Testis (tissue), 3 donors: Measurements from ENCODE around the gene BGN. TPM values are rescaled to one million over a fixed set of nuclear protein-coding genes. Genes with fewer than 3 reads are reported as not detected.

ENCODE experiments used
- DNase-seq: peaks from one replicate; pipeline ENCODE4 v3.0.0-alpha.2; 2019
- H3K27ac ChIP-seq, 2 donors: fragments of 200-600 bp; sonication (generic); one replicate each; pipeline ENCODE4 v1.5.1; 2019
- H3K27me3 ChIP-seq: fragments of 200-600 bp; sonication (generic); one replicate; pipeline ENCODE4 v1.5.1; 2019
- H3K36me3 ChIP-seq: fragments of 200-600 bp; sonication (generic); one replicate; pipeline ENCODE4 v1.5.1; 2017; ENCODE audit warnings: low read depth; ENCODE audit errors: missing control alignments
- H3K4me1 ChIP-seq: fragments of 200-600 bp; sonication (generic); one replicate; pipeline ENCODE4 v1.5.1; 2019
- H3K4me3 ChIP-seq, 2 donors: fragments of 200-600 bp; sonication (generic); one replicate each; pipeline ENCODE4 v1.5.1; 2017 to 2019
- H3K9me3 ChIP-seq: fragments of 200-600 bp; sonication (generic); one replicate; pipeline ENCODE4 v1.5.1; 2017
- CTCF ChIP-seq, 3 experiments: fragments of 450-650 bp in 2 of 3; fragments of 200-600 bp in 1 of 3; sonication (generic) in 1 of 3; IDR thresholded peaks; one replicate each; pipeline ENCODE4 v1.5.1; 2016 to 2019; ENCODE audit warnings: antibody characterized with exemption in 3 of 3, mild to moderate bottlenecking in 2 of 3, moderate library complexity in 1 of 3
- POLR2A ChIP-seq: fragments of 450-650 bp; IDR thresholded peaks from one replicate; pipeline ENCODE4 v1.6.1; 2017; ENCODE audit warnings: antibody characterized with exemption, mild to moderate bottlenecking, moderate library complexity
- WGBS, 2 donors: methylation state at CpG; one replicate each; pipeline ENCODE4 v1.1.5; 2018; 5-methylcytosine and 5-hydroxymethylcytosine counted together
- intact Hi-C: fragments of 100-400 bp; cut with DNase I; formaldehyde crosslinking; loops from one replicate; pipeline ENCODE4 v1.15.1; 2023; ENCODE audit warnings: low total_unique reads
- polyA plus RNA-seq: library from polyadenylated mRNA; stranded (reverse); fragments of 350-450 nt; fragmentation: Illumina TruSeq; extraction: RNeasy Lipid Tissue Mini Kit (QIAGEN cat#74804); gene quantifications from one replicate; pipeline ENCODE4 v1.2.3, GENCODE V29; 2014; ENCODE audit warnings: low read depth, low replicate concordance; ENCODE audit not compliant: insufficient read depth
- total RNA-seq, 2 donors: library from RNA; depleted of rRNA; stranded (reverse); fragments of >200 nt; gene quantifications; one replicate each; pipeline ENCODE4 v1.2.3, GENCODE V29; 2016

Gene BGN
- total and polyA plus RNA-seq, 3 donors from 2014 or later: 42.3 to 174 (median 76.5) TPM

GRCh38 chrX:153517946-153518834 lies 23.4 kb downstream of the BGN start:
- DNase-seq: no peak
- Histone ChIP-seq H3K27me3 (no peaks in the 10 kb centered on the region), H3K27ac (no peak overlapping the region), H3K4me3 (no peak overlapping the region), H3K36me3 (no peaks in the 10 kb centered on the region), H3K4me1 (no peaks in the 10 kb centered on the region), H3K9me3 (no peaks in the 10 kb centered on the region)
- TF ChIP-seq POLR2A (no peak), CTCF (IDR thresholded peaks at IDR 0.05) (no peak)
- intact Hi-C loops: no loop called here
- WGBS, 2 donors: 6 to 18% methylated on average over 5 to 39 of the region's 70 CpGs

- no peak for TF ChIP-seq CTCF (IDR thresholded peaks at IDR 0.05)
- TF ChIP-seq POLR2A: no peak
- no peak overlapping the region for H3K27ac ChIP-seq
- intact Hi-C loops: no loop called here
- DNase-seq: no peak
- WGBS, 2 donors: 81 to 100% methylated on average over 6 to 18 of the region's 21 CpGs
- no peaks in the 10 kb centered on the region for H3K4me1 ChIP-seq
- no peaks in the 10 kb centered on the region for H3K27me3 ChIP-seq
- no peaks in the 10 kb centered on the region for H3K36me3 ChIP-seq
- H3K4me3 ChIP-seq: no peak overlapping the region
- H3K9me3 ChIP-seq: no peaks in the 10 kb centered on the region
Observed at GRCh38 chrX:153519569-153520286, 24.9 kb downstream of the BGN start.

GRCh38 chrX:153520287-153520917 lies 25.6 kb downstream of the BGN start:
- no peaks in the 10 kb centered on the region for H3K4me1 ChIP-seq
- TF ChIP-seq CTCF (IDR thresholded peaks at IDR 0.05) (no peak), POLR2A (no peak)
- no peaks in the 10 kb centered on the region for H3K27me3 ChIP-seq
- H3K4me3 ChIP-seq: no peak overlapping the region
- H3K36me3 ChIP-seq: no peaks in the 10 kb centered on the region
- intact Hi-C loops: no loop called here
- no peak for DNase-seq
- no peaks in the 10 kb centered on the region for H3K9me3 ChIP-seq
- H3K27ac ChIP-seq: no peak overlapping the region
- WGBS, 2 donors: 67% methylated on average over 7 of the region's 7 CpGs; no CpG with 5 or more reads in 1 of the 2 donors

- Histone ChIP-seq H3K4me3 (no peak overlapping the region), H3K9me3 (no peaks in the 10 kb centered on the region), H3K4me1 (no peaks in the 10 kb centered on the region), H3K27ac (no peak overlapping the region), H3K36me3 (no peaks in the 10 kb centered on the region), H3K27me3 (no peaks in the 10 kb centered on the region)
- intact Hi-C loops: no loop called here
- TF ChIP-seq CTCF (IDR thresholded peaks at IDR 0.05): no peak
- TF ChIP-seq POLR2A: no peak
- WGBS, 2 donors: 11 to 52% methylated on average over 6 to 9 of the region's 9 CpGs
- peak; percentile 23 for DNase-seq
Observed at GRCh38 chrX:153521034-153521433, 26.3 kb downstream of the BGN start.
